ENCODE results near the gene SMPD3.

The SMPD3 gene

GRCh38 chr16:68458551-68458950 is 10.2 kb upstream of the SMPD3 start:
- H3K36me3 ChIP-seq (ENCODE audit: control insufficient read depth, insufficient read depth, low read length), result no peaks in the 10 kb centered on the region
- H3K27me3 ChIP-seq (replicated peaks; ENCODE audit: control insufficient read depth, insufficient read depth, low read length), result no peaks in the 10 kb centered on the region
- TF ChIP-seq CTCF (IDR thresholded peaks at IDR 0.05; ENCODE audit: insufficient read depth, low read length, poor library complexity, severe bottlenecking), result no peak
- no peak for DNase-seq (ENCODE audit: extremely low read depth, insufficient read length)
- no peak overlapping the region for H3K4me3 ChIP-seq (replicated peaks; ENCODE audit: low read depth, low read length)

- no peaks in the 10 kb centered on the region for H3K27me3 ChIP-seq (replicated peaks; ENCODE audit: control insufficient read depth, insufficient read depth, low read length)
- no peak overlapping the region for H3K4me3 ChIP-seq (replicated peaks; ENCODE audit: low read depth, low read length)
- no peak for DNase-seq (ENCODE audit: extremely low read depth, insufficient read length)
- H3K36me3 ChIP-seq (ENCODE audit: control insufficient read depth, insufficient read depth, low read length), result no peaks in the 10 kb centered on the region
- no peak for TF ChIP-seq CTCF (IDR thresholded peaks at IDR 0.05; ENCODE audit: insufficient read depth, low read length, poor library complexity, severe bottlenecking)
Observed at GRCh38 chr16:68458101-68458500, 9.8 kb upstream of the SMPD3 start.

GRCh38 chr16:68455631-68456030 is 7.3 kb upstream of the SMPD3 start:
- Histone ChIP-seq H3K4me3 (replicated peaks; ENCODE audit: low read depth, low read length) (no peak overlapping the region), H3K36me3 (ENCODE audit: control insufficient read depth, insufficient read depth, low read length) (no peaks in the 10 kb centered on the region), H3K27me3 (replicated peaks; ENCODE audit: control insufficient read depth, insufficient read depth, low read length) (no peaks in the 10 kb centered on the region)
- TF ChIP-seq CTCF (IDR thresholded peaks at IDR 0.05; ENCODE audit: insufficient read depth, low read length, poor library complexity, severe bottlenecking), result peak; percentile 5
- no peak for DNase-seq (ENCODE audit: extremely low read depth, insufficient read length)

- Histone ChIP-seq H3K27me3 (replicated peaks; ENCODE audit: control insufficient read depth, insufficient read depth, low read length) (no peaks in the 10 kb centered on the region), H3K36me3 (ENCODE audit: control insufficient read depth, insufficient read depth, low read length) (no peaks in the 10 kb centered on the region), H3K4me3 (replicated peaks; ENCODE audit: low read depth, low read length) (no peak overlapping the region)
- DNase-seq (ENCODE audit: extremely low read depth, insufficient read length), result no peak
- TF ChIP-seq CTCF (IDR thresholded peaks at IDR 0.05; ENCODE audit: insufficient read depth, low read length, poor library complexity, severe bottlenecking), result no peak
Observed at GRCh38 chr16:68454920-68455435, 6.7 kb upstream of the SMPD3 start.

- no peak for DNase-seq (ENCODE audit: extremely low read depth, insufficient read length)
- Histone ChIP-seq H3K4me3 (replicated peaks; ENCODE audit: low read depth, low read length) (no peak overlapping the region), H3K36me3 (ENCODE audit: control insufficient read depth, insufficient read depth, low read length) (no peaks in the 10 kb centered on the region), H3K27me3 (replicated peaks; ENCODE audit: control insufficient read depth, insufficient read depth, low read length) (no peaks in the 10 kb centered on the region)
- no peak for TF ChIP-seq CTCF (IDR thresholded peaks at IDR 0.05; ENCODE audit: insufficient read depth, low read length, poor library complexity, severe bottlenecking)
Observed at GRCh38 chr16:68453816-68454215, 5.5 kb upstream of the SMPD3 start.

GRCh38 chr16:68452176-68452575 is 3.9 kb upstream of the SMPD3 start:
- Histone ChIP-seq H3K36me3 (ENCODE audit: control insufficient read depth, insufficient read depth, low read length) (no peaks in the 10 kb centered on the region), H3K27me3 (replicated peaks; ENCODE audit: control insufficient read depth, insufficient read depth, low read length) (no peaks in the 10 kb centered on the region), H3K4me3 (replicated peaks; ENCODE audit: low read depth, low read length) (no peak overlapping the region)
- no peak for TF ChIP-seq CTCF (IDR thresholded peaks at IDR 0.05; ENCODE audit: insufficient read depth, low read length, poor library complexity, severe bottlenecking)
- no peak for DNase-seq (ENCODE audit: extremely low read depth, insufficient read length)

Measured in GM06990 (cell line).